WTC11 (cell line): ENCODE measurements around the gene RNF103. TPM values are rescaled to one million over a fixed set of nuclear protein-coding genes. Genes with fewer than 3 reads are reported as not detected.

Experiments used
- ATAC-seq: fragments of 200-7000 bp; cut with Tn5 transposase; 2 replicates; pipeline ENCODE4 v1.10.0; 2021; ENCODE audit warnings: mild to moderate bottlenecking, moderate library complexity
- CTCF ChIA-PET: fragments of 300-600 bp; sonication (Branson Sonifier 250); formaldehyde crosslinking; loops from one replicate; lab custom pipeline; 2021; ENCODE audit warnings: antibody characterized with exemption; lab: Charles Lee
- POLR2A ChIA-PET: fragments of 350-600 bp; sonication (Branson Sonifier 250); formaldehyde crosslinking; loops from one replicate; lab custom pipeline; 2021; ENCODE audit warnings: antibody characterized with exemption; lab: Charles Lee
- DNase-seq: peaks from one replicate; pipeline ENCODE4 v3.0.0; 2021; ENCODE audit warnings: low spot score
- H3K27ac Mint-ChIP-seq: 2 replicates; pipeline ENCODE4 v1.8.0; 2021; ENCODE audit warnings: mixed read lengths
- H3K27me3 Mint-ChIP-seq: 2 replicates; pipeline ENCODE4 v1.8.0; 2021; ENCODE audit warnings: low read depth, mild to moderate bottlenecking, moderate library complexity, mixed read lengths
- H3K36me3 Mint-ChIP-seq: 2 replicates; pipeline ENCODE4 v1.8.0; 2021; ENCODE audit warnings: mixed read lengths
- H3K4me1 Mint-ChIP-seq: 2 replicates; pipeline ENCODE4 v1.8.0; 2022; ENCODE audit warnings: mixed read lengths
- H3K4me3 Mint-ChIP-seq: 2 replicates; pipeline ENCODE4 v1.8.0; 2021; ENCODE audit warnings: mild to moderate bottlenecking, moderate library complexity, mixed read lengths
- H3K9me3 Mint-ChIP-seq: 2 replicates; pipeline ENCODE4 v1.8.0; 2021; ENCODE audit warnings: mixed read lengths
- CREM ChIP-seq: sonication (generic); formaldehyde crosslinking; IDR thresholded peaks from 2 replicates; pipeline ENCODE4 v1.8.1; 2022; ENCODE audit warnings: mild to moderate bottlenecking, missing genetic modification reagents, moderate library complexity
- ETV6 ChIP-seq: sonication (generic); formaldehyde crosslinking; IDR thresholded peaks from 2 replicates; pipeline ENCODE4 v1.8.1; 2022; ENCODE audit warnings: mild to moderate bottlenecking, missing genetic modification reagents
- FOXJ3 ChIP-seq: sonication (generic); formaldehyde crosslinking; IDR thresholded peaks from 2 replicates; pipeline ENCODE4 v1.9.0; 2021; ENCODE audit warnings: missing genetic modification reagents, mild to moderate bottlenecking, borderline replicate concordance
- GABPB1 ChIP-seq: sonication (generic); formaldehyde crosslinking; IDR thresholded peaks from 2 replicates; pipeline ENCODE4 v1.8.1; 2023; ENCODE audit warnings: mild to moderate bottlenecking, missing genetic modification reagents
- JUN ChIP-seq: sonication (generic); formaldehyde crosslinking; IDR thresholded peaks from 2 replicates; pipeline ENCODE4 v1.8.0; 2023; ENCODE audit warnings: mild to moderate bottlenecking, missing genetic modification reagents
- NFYB ChIP-seq: sonication (generic); formaldehyde crosslinking; conservative IDR thresholded peaks from 2 replicates; pipeline ENCODE4 v1.8.0; 2022; ENCODE audit warnings: low read depth, missing genetic modification reagents
- OVOL2 ChIP-seq: fragments of 250-450 bp; sonication (Bioruptor Pico); IDR thresholded peaks from 2 replicates; pipeline ENCODE4 v1.9.0; 2021; ENCODE audit warnings: mild to moderate bottlenecking, borderline replicate concordance
- PRRX2 ChIP-seq: fragments of 250-450 bp; sonication (Bioruptor Pico); IDR thresholded peaks from 2 replicates; pipeline ENCODE4 v1.8.0; 2021; ENCODE audit warnings: mild to moderate bottlenecking
- ZNF121 ChIP-seq: sonication (generic); formaldehyde crosslinking; IDR thresholded peaks from 2 replicates; pipeline ENCODE4 v1.8.0; 2023; ENCODE audit warnings: missing genetic modification reagents
- ZNF317 ChIP-seq: sonication (generic); formaldehyde crosslinking; IDR thresholded peaks from 2 replicates; pipeline ENCODE4 v1.8.1; 2023; ENCODE audit warnings: low read depth, mild to moderate bottlenecking, moderate library complexity, missing genetic modification reagents, borderline replicate concordance
- ZNF416 ChIP-seq: fragments of 250-450 bp; sonication (Bioruptor Pico); IDR thresholded peaks from 2 replicates; pipeline ENCODE4 v1.9.0; 2021; ENCODE audit warnings: mild to moderate bottlenecking, inconsistent platforms
- total RNA-seq: library from RNA; stranded (reverse); gene quantifications from 3 replicates; pipeline ENCODE4 v1.2.3, GENCODE V29; 2021
- TF ChIP-seq, protein P1 (sequence below): fragments of 250-450 bp; sonication (Bioruptor Pico); IDR thresholded peaks from 2 replicates; pipeline ENCODE4 v1.9.0; 2021; ENCODE audit warnings: mild to moderate bottlenecking
- TF ChIP-seq, protein P2 (sequence below): sonication (generic); formaldehyde crosslinking; IDR thresholded peaks from 2 replicates; pipeline ENCODE4 v1.8.1; 2022; ENCODE audit warnings: mild to moderate bottlenecking, moderate library complexity, missing genetic modification reagents
- TF ChIP-seq, protein P3 (sequence below): fragments of 250-450 bp; sonication (Bioruptor Pico); IDR thresholded peaks from 2 replicates; pipeline ENCODE4 v1.9.0; 2021; ENCODE audit warnings: mild to moderate bottlenecking
- TF ChIP-seq, protein P4 (sequence below): fragments of 250-450 bp; sonication (Bioruptor Pico); IDR thresholded peaks from 2 replicates; pipeline ENCODE4 v1.8.0; 2021; ENCODE audit warnings: mild to moderate bottlenecking
- TF ChIP-seq, protein P5 (sequence below): sonication (generic); formaldehyde crosslinking; IDR thresholded peaks from 2 replicates; pipeline ENCODE4 v1.8.1; 2022; ENCODE audit warnings: low read depth, mild to moderate bottlenecking, moderate library complexity, missing genetic modification reagents, borderline replicate concordance
- TF ChIP-seq, protein P6 (sequence below): sonication (generic); formaldehyde crosslinking; IDR thresholded peaks from 2 replicates; pipeline ENCODE4 v1.8.1; 2023; ENCODE audit warnings: mild to moderate bottlenecking, moderate library complexity, missing genetic modification reagents
- TF ChIP-seq, protein P7 (sequence below): sonication (generic); formaldehyde crosslinking; IDR thresholded peaks from 2 replicates; pipeline ENCODE4 v1.8.1; 2023; ENCODE audit warnings: mild to moderate bottlenecking, missing genetic modification reagents, moderate library complexity
- TF ChIP-seq, protein P8 (sequence below): sonication (generic); formaldehyde crosslinking; conservative IDR thresholded peaks from 2 replicates; pipeline ENCODE4 v1.8.1; 2023; ENCODE audit warnings: mild to moderate bottlenecking, low read depth, missing genetic modification reagents, moderate library complexity

RNF103 gene
- total RNA-seq, 1 experiment from 2014 or later = 6.8 TPM

DNA sequence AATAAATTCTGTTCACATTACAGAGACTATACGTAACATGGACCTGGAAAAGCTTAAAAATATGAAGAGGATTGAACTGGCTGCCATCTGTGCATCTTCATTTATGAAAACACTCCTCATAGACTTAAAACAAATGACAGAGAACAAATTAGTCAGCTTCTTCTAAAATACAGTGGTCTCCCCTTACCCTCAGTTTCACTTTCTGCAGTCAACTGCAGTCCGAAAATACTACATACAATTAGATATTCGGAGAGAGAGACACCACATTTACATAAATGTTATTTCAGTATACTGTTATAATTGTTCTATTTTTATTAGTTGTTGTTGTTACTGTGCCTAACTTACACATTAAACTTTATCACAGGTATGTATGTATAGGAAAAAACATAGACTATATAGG lies 6.5 kb downstream of the RNF103 start:
- no peaks in the 10 kb centered on the region for H3K9me3 Mint-ChIP-seq
- ATAC-seq (no peak), DNase-seq (no peak)
- peaks cover 8% of the 10 kb centered on the region; the same call in 1 of the 2 replicates for H3K27me3 Mint-ChIP-seq
- peaks cover 6% of the 10 kb centered on the region for H3K36me3 Mint-ChIP-seq
- CTCF ChIA-PET = no interaction called here
- no peak overlapping the region for H3K4me3 Mint-ChIP-seq
- peaks cover 12% of the 10 kb centered on the region for H3K4me1 Mint-ChIP-seq
- no peak overlapping the region for H3K27ac Mint-ChIP-seq
- no peak for TF ChIP-seq CREM
- TF ChIP-seq ZNF121 (CRISPR knock-in tag) = no peak
- TF ChIP-seq, protein P1, sequence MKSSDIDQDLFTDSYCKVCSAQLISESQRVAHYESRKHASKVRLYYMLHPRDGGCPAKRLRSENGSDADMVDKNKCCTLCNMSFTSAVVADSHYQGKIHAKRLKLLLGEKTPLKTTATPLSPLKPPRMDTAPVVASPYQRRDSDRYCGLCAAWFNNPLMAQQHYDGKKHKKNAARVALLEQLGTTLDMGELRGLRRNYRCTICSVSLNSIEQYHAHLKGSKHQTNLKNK = no peak
- no peak for TF ChIP-seq ZNF317 (CRISPR knock-in tag)
- TF ChIP-seq, protein P2, sequence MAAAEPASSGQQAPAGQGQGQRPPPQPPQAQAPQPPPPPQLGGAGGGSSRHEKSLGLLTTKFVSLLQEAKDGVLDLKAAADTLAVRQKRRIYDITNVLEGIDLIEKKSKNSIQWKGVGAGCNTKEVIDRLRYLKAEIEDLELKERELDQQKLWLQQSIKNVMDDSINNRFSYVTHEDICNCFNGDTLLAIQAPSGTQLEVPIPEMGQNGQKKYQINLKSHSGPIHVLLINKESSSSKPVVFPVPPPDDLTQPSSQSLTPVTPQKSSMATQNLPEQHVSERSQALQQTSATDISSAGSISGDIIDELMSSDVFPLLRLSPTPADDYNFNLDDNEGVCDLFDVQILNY = no peak
- TF ChIP-seq FOXJ3 (CRISPR knock-in tag) = no peak
- no peak for TF ChIP-seq OVOL2 (CRISPR knock-in tag)
- TF ChIP-seq, protein P3, sequence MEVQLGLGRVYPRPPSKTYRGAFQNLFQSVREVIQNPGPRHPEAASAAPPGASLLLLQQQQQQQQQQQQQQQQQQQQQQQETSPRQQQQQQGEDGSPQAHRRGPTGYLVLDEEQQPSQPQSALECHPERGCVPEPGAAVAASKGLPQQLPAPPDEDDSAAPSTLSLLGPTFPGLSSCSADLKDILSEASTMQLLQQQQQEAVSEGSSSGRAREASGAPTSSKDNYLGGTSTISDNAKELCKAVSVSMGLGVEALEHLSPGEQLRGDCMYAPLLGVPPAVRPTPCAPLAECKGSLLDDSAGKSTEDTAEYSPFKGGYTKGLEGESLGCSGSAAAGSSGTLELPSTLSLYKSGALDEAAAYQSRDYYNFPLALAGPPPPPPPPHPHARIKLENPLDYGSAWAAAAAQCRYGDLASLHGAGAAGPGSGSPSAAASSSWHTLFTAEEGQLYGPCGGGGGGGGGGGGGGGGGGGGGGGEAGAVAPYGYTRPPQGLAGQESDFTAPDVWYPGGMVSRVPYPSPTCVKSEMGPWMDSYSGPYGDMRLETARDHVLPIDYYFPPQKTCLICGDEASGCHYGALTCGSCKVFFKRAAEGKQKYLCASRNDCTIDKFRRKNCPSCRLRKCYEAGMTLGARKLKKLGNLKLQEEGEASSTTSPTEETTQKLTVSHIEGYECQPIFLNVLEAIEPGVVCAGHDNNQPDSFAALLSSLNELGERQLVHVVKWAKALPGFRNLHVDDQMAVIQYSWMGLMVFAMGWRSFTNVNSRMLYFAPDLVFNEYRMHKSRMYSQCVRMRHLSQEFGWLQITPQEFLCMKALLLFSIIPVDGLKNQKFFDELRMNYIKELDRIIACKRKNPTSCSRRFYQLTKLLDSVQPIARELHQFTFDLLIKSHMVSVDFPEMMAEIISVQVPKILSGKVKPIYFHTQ = no peak
- TF ChIP-seq, protein P4, sequence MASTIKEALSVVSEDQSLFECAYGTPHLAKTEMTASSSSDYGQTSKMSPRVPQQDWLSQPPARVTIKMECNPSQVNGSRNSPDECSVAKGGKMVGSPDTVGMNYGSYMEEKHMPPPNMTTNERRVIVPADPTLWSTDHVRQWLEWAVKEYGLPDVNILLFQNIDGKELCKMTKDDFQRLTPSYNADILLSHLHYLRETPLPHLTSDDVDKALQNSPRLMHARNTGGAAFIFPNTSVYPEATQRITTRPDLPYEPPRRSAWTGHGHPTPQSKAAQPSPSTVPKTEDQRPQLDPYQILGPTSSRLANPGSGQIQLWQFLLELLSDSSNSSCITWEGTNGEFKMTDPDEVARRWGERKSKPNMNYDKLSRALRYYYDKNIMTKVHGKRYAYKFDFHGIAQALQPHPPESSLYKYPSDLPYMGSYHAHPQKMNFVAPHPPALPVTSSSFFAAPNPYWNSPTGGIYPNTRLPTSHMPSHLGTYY = no peak
- TF ChIP-seq, protein P5, sequence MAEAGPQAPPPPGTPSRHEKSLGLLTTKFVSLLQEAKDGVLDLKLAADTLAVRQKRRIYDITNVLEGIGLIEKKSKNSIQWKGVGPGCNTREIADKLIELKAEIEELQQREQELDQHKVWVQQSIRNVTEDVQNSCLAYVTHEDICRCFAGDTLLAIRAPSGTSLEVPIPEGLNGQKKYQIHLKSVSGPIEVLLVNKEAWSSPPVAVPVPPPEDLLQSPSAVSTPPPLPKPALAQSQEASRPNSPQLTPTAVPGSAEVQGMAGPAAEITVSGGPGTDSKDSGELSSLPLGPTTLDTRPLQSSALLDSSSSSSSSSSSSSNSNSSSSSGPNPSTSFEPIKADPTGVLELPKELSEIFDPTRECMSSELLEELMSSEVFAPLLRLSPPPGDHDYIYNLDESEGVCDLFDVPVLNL (CRISPR knock-in tag) = no peak
- TF ChIP-seq ETV6 (CRISPR knock-in tag) = no peak
- TF ChIP-seq GABPB1 (CRISPR knock-in tag) = no peak
- no peak for TF ChIP-seq NFYB (CRISPR knock-in tag)
- TF ChIP-seq, protein P6, sequence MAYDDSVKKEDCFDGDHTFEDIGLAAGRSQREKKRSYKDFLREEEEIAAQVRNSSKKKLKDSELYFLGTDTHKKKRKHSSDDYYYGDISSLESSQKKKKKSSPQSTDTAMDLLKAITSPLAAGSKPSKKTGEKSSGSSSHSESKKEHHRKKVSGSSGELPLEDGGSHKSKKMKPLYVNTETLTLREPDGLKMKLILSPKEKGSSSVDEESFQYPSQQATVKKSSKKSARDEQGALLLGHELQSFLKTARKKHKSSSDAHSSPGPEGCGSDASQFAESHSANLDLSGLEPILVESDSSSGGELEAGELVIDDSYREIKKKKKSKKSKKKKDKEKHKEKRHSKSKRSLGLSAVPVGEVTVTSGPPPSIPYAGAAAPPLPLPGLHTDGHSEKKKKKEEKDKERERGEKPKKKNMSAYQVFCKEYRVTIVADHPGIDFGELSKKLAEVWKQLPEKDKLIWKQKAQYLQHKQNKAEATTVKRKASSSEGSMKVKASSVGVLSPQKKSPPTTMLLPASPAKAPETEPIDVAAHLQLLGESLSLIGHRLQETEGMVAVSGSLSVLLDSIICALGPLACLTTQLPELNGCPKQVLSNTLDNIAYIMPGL (CRISPR knock-in tag) = no peak
- TF ChIP-seq, protein P7, sequence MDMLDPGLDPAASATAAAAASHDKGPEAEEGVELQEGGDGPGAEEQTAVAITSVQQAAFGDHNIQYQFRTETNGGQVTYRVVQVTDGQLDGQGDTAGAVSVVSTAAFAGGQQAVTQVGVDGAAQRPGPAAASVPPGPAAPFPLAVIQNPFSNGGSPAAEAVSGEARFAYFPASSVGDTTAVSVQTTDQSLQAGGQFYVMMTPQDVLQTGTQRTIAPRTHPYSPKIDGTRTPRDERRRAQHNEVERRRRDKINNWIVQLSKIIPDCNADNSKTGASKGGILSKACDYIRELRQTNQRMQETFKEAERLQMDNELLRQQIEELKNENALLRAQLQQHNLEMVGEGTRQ = no peak
- no peak for TF ChIP-seq JUN (CRISPR knock-in tag)
- no peak for TF ChIP-seq PRRX2 (CRISPR knock-in tag)
- TF ChIP-seq ZNF416 (CRISPR knock-in tag) = no peak
- TF ChIP-seq, protein P8, sequence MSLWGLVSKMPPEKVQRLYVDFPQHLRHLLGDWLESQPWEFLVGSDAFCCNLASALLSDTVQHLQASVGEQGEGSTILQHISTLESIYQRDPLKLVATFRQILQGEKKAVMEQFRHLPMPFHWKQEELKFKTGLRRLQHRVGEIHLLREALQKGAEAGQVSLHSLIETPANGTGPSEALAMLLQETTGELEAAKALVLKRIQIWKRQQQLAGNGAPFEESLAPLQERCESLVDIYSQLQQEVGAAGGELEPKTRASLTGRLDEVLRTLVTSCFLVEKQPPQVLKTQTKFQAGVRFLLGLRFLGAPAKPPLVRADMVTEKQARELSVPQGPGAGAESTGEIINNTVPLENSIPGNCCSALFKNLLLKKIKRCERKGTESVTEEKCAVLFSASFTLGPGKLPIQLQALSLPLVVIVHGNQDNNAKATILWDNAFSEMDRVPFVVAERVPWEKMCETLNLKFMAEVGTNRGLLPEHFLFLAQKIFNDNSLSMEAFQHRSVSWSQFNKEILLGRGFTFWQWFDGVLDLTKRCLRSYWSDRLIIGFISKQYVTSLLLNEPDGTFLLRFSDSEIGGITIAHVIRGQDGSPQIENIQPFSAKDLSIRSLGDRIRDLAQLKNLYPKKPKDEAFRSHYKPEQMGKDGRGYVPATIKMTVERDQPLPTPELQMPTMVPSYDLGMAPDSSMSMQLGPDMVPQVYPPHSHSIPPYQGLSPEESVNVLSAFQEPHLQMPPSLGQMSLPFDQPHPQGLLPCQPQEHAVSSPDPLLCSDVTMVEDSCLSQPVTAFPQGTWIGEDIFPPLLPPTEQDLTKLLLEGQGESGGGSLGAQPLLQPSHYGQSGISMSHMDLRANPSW (CRISPR knock-in tag) = no peak
- POLR2A ChIA-PET = no interaction called here
